DOHH2 (cell line): Measurements from ENCODE around the gene SAPCD1.

Experiments
- H3F3A ChIP-seq: fragments of 200-600 bp; sonication (generic), shearing (Covaris generic); 2 replicates; pipeline ENCODE4 v1.6.0; 2016; ENCODE audit warnings: antibody characterized with exemption, mild to moderate bottlenecking; ENCODE audit not compliant: control insufficient read depth, insufficient read depth
- H3K27ac ChIP-seq: fragments of 200-600 bp; sonication (generic); 2 replicates; pipeline ENCODE4 v1.5.1; 2014; ENCODE audit warnings: low read depth, mild to moderate bottlenecking, low read length, moderate library complexity
- H3K27me3 ChIP-seq: fragments of 200-600 bp; sonication (generic); 2 replicates; pipeline ENCODE4 v1.6.1; 2014; ENCODE audit warnings: mild to moderate bottlenecking, low read length, mixed read lengths; ENCODE audit not compliant: control insufficient read depth
- H3K36me3 ChIP-seq: fragments of 200-600 bp; sonication (generic); 2 replicates; pipeline ENCODE4 v1.6.1; 2014; ENCODE audit warnings: mild to moderate bottlenecking, low read length, moderate library complexity, mixed read lengths; ENCODE audit not compliant: control insufficient read depth
- H3K4me1 ChIP-seq: fragments of 200-600 bp; sonication (generic); 2 replicates; pipeline ENCODE4 v1.6.1; 2014; ENCODE audit warnings: mild to moderate bottlenecking, low read length, mixed read lengths; ENCODE audit not compliant: control insufficient read depth
- H3K4me2 ChIP-seq: fragments of 200-600 bp; sonication (generic); 2 replicates; pipeline ENCODE4 v1.6.0; 2014; ENCODE audit warnings: mild to moderate bottlenecking, low read length, moderate library complexity
- H3K4me3 ChIP-seq: fragments of 200-600 bp; sonication (generic); 2 replicates; pipeline ENCODE4 v1.5.1; 2014; ENCODE audit warnings: mild to moderate bottlenecking, low read length, mixed read lengths
- H3K79me2 ChIP-seq: fragments of 200-600 bp; sonication (generic); 2 replicates; pipeline ENCODE4 v1.6.1; 2014; ENCODE audit warnings: mild to moderate bottlenecking, low read length, mixed read lengths; ENCODE audit not compliant: control insufficient read depth
- H3K9me2 ChIP-seq: fragments of 200-600 bp; sonication (generic); replicated peaks from 2 replicates; pipeline ENCODE4 v1.6.1; 2014; ENCODE audit warnings: mild to moderate bottlenecking, low read length, mixed read lengths; ENCODE audit not compliant: control insufficient read depth
- H3K9me3 ChIP-seq: fragments of 200-600 bp; sonication (generic); 2 replicates; pipeline ENCODE4 v1.6.1; 2014; ENCODE audit warnings: antibody characterized with exemption, low read length, mixed read lengths; ENCODE audit not compliant: control insufficient read depth, insufficient read depth
- H4K20me1 ChIP-seq: fragments of 200-600 bp; sonication (generic); 2 replicates; pipeline ENCODE4 v1.6.0; 2014; ENCODE audit warnings: low read depth, mild to moderate bottlenecking, antibody characterized with exemption, low read length, moderate library complexity; ENCODE audit not compliant: control insufficient read depth, insufficient read depth
- CTCF ChIP-seq: fragments of 200-600 bp; sonication (generic); IDR thresholded peaks from one replicate; pipeline ENCODE4 v1.5.1; 2014; ENCODE audit warnings: antibody characterized with exemption, mild to moderate bottlenecking, low read depth, low read length; ENCODE audit not compliant: poor library complexity, severe bottlenecking
- EZH2phosphoT487 ChIP-seq: fragments of 200-600 bp; sonication (generic); IDR thresholded peaks from 2 replicates; pipeline ENCODE4 v1.6.1; 2017; ENCODE audit warnings: borderline replicate concordance, mild to moderate bottlenecking, antibody characterized with exemption, low read length, moderate library complexity, mixed read lengths

SAPCD1 gene

GRCh38 chr6:31777667-31778050 is 15.2 kb downstream of the SAPCD1 start:
- peaks cover 49% of the 10 kb centered on the region for H3K36me3 ChIP-seq
- peak overlapping the region; percentile 43; the same call in 1 of the 2 replicates for H3K4me2 ChIP-seq
- no peaks in the 10 kb centered on the region for H3K9me3 ChIP-seq
- H3K9me2 ChIP-seq: no peaks in the 10 kb centered on the region
- no peaks in the 10 kb centered on the region for H3F3A ChIP-seq
- H3K27ac ChIP-seq: no peak overlapping the region
- H3K4me1 ChIP-seq: peaks cover 17% of the 10 kb centered on the region
- no peaks in the 10 kb centered on the region for H3K27me3 ChIP-seq
- no peaks in the 10 kb centered on the region for H3K79me2 ChIP-seq
- TF ChIP-seq CTCF: no peak
- TF ChIP-seq EZH2phosphoT487: no peak
- no peak overlapping the region for H3K4me3 ChIP-seq
- no peaks in the 10 kb centered on the region for H4K20me1 ChIP-seq

- no peak overlapping the region for H3K4me2 ChIP-seq
- no peaks in the 10 kb centered on the region for H3K79me2 ChIP-seq
- no peaks in the 10 kb centered on the region for H3K9me2 ChIP-seq
- no peaks in the 10 kb centered on the region for H3F3A ChIP-seq
- H3K27ac ChIP-seq: no peak overlapping the region
- H3K4me1 ChIP-seq: peaks cover 17% of the 10 kb centered on the region
- no peak overlapping the region for H3K4me3 ChIP-seq
- TF ChIP-seq EZH2phosphoT487 (no peak), CTCF (no peak)
- peaks cover 54% of the 10 kb centered on the region for H3K36me3 ChIP-seq
- no peaks in the 10 kb centered on the region for H3K27me3 ChIP-seq
- no peaks in the 10 kb centered on the region for H4K20me1 ChIP-seq
- H3K9me3 ChIP-seq: no peaks in the 10 kb centered on the region
These were observed 15.7 kb downstream of the SAPCD1 start for GRCh38 chr6:31778193-31778592.

GRCh38 chr6:31778999-31779885 is 16.8 kb downstream of the SAPCD1 start:
- Histone ChIP-seq H3K36me3 (peaks cover 60% of the 10 kb centered on the region), H3K27me3 (no peaks in the 10 kb centered on the region), H4K20me1 (no peaks in the 10 kb centered on the region), H3K9me3 (no peaks in the 10 kb centered on the region), H3K4me3 (no peak overlapping the region), H3K9me2 (no peaks in the 10 kb centered on the region), H3K27ac (no peak overlapping the region), H3F3A (no peaks in the 10 kb centered on the region), H3K4me1 (peaks cover 17% of the 10 kb centered on the region), H3K79me2 (no peaks in the 10 kb centered on the region), H3K4me2 (no peak overlapping the region)
- no peak for TF ChIP-seq CTCF
- no peak for TF ChIP-seq EZH2phosphoT487
